Stimulated activated naive CD4-positive, alpha-beta T cell (primary cell): ENCODE measurements around the gene PKMYT1.
A peak's percentile ranks its signal among the peaks of the same experiment; 100 is the strongest.

Experiments used
- DNase-seq, 6 experiments: peaks; one replicate each; lab custom pipeline; 2025; lab: John Stamatoyannopoulos, UW

PKMYT1 gene

GRCh38 chr16:3019594-3020246, 39.5 kb upstream of the PKMYT1 start:
- DNase-seq: no peak

DNA sequence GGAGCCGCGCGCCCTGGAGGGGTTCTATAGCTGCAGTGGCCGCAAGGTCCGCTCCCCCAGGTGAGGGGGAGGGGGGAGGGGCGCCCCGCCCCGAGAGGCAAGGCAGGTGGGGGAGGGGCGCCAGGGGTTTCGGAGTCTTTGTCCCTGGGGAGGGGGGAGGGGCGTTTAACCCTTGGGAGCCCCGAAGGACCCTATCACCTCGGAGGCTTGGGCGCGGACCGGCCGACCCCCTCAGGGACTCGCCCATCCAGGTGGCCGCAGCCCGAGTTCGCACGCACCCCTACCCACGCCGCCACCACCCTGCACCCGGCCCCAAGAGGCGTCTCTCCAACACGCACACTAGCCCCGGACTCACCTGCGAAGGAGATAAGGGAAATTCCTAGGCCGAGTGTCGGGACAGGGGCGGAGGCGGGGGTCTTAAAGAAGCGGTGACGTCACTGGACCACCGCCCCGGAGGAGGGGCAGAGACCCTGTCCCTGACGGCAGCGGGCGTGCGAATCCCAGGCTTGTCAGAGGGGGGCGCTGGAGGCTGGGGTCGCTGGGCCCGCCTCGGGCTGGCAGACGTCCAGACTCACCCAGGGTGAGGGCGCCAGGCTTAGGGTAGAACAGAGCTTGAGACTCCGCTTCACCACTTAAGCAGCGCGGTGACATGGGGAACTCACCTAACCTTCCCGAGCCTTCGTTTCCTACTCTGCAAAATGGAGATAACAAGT, 37.7 kb upstream of the PKMYT1 start, which contains the start of gene CLDN6:
CLDN6 (minus strand) TSS at position 390 of the 713 bp plus-strand sequence. CDS start 2,162 bp downstream, outside the sequence.
- DNase-seq: peak in 4 of 6 experiments; percentile 11 to 17 (median 14)

DNA sequence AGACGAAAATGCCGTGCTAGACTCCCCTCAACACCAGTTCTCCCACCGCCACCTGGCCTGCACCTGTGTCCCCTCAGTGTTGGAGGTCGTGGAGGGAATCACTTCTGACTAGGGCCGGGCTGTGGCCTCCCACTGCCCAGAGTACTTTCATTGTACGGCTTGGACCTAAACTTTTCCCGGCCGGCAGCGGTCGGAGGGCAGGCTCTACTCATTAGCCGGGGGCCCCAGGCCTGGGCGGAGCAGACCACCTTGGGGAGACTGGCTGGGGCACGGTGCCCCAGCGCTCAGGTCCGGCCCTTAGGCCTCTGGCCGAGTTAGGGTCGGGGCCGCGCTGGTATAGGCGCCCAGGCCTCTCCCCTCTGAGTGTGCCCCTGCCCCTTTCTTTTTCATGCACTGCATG, 37.1 kb upstream of the PKMYT1 start:
- no peak for DNase-seq

DNA sequence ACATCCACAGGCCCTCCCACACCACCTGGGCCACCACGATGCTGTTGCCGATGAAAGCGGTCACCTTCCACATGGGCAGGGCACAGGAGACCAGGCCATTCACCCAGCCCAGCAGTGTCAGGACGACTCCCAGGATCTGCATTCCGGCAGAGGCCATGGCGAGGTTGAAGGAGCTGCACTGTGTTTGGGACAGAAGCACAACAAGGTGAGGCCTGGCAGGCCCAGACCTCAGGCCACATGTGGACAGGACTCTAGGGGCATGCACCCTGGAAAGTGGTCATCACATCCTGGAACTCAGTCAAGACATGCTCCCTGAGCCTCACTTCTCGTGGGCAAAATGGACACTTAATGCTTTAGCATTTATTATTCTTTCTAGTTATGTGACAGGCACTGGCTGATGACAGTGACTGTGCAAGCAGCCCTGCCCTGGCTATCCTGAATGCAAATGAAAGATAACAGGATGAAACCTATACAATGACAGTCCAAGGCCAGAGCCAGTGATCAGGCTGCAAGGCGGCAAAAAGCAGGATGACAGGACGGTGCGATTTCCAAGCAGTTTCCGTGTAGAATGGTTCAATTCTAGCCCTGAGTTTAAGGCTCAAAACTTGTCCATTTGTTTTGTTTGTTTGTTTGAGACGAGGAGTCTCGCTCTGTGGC, 35.7 kb upstream of the PKMYT1 start:
- DNase-seq: no peak

DNA sequence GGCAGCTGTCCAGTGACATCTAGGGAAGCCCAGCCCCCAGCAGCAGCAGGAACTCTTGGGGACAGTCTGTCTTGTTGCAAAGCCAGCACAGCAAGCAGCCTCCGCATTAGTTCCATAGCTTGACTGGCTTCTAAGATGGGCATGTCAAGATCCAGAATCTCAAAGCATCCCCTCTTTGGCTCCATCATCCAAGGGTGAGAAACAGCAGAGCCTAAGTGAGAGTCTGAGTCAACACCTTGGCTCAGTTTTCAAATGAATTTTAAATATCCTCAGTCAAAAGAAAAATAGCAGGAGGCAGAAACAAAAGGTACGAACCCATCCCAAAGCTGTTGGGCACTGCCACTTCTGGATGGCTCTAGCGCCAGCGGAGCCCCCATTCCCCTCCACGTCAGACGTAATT, 34.7 kb upstream of the PKMYT1 start:
- no peak for DNase-seq

DNA sequence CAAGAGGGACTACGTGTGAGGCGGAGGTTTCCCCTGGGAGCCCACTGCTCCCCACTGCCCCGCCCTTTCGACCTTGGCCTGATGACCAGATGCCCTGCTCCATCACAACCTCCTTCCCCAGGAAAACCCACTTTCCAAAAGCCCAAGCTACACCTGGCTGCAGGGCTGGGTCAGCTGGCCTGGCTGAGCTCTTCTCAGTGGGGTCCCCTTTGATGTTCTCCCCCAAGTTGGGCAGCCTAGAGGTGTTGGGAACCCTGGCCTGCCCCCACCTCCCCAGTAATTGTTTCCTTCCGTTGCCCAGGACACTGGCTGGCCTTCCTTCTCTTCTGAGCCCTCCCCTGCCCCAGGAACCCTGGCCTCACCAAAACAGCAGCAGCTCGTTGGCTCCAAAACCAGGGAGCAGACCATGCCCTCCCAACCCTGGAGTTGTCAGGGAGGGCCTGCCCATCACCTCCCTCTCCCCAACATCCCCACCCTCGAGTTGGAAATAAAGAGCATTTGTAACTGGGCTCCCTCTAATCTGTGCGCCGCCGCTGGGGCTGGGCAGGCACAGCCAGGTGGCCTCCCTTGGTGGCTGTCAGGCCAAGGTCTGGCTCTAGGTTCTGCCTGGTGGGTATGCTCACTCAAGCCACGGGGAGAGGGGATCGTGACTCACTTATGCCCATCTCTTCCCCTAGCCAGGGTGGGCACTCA, 33.9 kb upstream of the PKMYT1 start:
- no peak for DNase-seq

DNA sequence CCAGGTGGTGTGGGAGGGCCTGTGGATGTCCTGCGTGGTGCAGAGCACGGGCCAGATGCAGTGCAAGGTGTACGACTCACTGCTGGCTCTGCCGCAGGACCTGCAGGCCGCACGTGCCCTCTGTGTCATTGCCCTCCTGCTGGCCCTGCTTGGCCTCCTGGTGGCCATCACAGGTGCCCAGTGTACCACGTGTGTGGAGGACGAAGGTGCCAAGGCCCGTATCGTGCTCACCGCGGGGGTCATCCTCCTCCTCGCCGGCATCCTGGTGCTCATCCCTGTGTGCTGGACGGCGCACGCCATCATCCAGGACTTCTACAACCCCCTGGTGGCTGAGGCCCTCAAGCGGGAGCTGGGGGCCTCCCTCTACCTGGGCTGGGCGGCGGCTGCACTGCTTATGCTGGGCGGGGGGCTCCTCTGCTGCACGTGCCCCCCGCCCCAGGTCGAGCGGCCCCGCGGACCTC, 33.3 kb upstream of the PKMYT1 start:
- no peak for DNase-seq

DNA sequence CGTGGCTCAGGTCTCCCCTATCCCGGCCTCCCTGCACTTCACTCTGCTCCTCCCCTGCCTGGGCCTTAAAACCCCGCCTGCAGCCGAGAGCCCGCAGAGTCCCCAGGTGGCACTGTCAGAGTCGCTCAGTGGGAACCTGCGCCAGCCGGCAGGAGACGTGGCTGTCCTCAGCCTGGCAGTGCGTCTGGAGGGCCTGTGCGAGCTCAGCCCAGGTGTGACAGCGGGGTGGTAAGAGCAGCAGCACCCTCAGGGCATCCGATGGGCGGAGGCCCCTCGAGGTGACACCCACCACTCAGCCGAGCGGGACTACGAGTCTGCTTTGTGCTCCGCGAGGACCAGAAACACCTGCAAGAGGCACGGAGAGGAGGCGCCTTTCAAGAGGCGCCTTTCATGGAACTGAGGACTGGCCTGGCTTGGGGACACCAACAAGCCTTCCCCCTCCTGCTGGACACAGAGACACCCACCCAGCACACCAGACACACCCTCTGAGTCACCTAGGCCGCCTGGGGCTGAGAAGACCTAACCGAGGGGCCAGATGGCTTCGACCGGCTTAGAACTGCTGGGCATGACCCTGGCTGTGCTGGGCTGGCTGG, 32.7 kb upstream of the PKMYT1 start, which contains the start of gene CLDN9:
CLDN9 (plus strand) TSS at position 96 of the 593 bp plus-strand sequence; CDS start at position 536, 440 bp downstream.
- no peak for DNase-seq

GRCh38 chr16:3012246-3012645, 32.0 kb upstream of the PKMYT1 start:
- DNase-seq: no peak

- no peak for DNase-seq
Measured at GRCh38 chr16:3010510-3010909, 30.3 kb upstream of the PKMYT1 start.

DNA sequence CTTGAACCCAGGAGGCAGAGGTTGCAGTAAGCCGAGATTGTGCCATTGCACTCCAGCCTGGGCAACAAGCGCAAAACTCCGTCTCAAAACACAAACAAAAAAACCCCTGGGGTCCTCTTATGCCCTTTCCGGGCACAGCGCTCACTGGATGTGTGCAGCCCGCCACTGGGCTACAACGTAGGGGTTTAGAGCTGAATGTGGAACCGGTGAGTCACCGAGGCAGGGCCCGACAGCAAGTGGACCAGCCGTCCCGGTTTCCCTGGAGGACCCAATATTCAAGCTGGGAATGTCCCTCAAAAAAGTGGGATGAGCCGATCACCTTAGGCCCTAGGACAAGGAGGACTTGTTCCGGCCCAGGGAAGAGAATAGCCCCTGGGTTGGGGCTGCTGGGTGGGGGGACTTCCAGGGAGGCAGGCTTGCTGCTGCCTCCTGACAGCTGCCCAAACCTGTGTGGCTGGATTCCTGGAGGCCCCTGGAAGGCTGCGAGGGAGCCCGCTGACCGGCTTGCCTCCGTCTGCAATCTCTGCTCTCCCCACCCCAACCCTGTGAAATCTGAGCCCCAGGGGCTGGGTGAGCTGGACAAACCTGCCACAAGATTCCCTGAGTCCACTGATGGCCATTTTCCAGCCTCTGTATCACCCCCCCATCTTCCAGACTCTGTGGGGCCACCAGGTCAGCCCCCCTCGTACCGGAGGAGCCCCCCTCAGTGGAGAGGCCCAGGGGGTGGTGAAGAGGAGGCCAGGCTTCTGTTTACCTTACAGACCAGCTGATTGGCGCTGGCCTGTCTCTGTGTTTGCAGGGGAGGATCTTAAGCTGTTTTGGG, 29.5 kb upstream of the PKMYT1 start:
- DNase-seq: no peak

DNA sequence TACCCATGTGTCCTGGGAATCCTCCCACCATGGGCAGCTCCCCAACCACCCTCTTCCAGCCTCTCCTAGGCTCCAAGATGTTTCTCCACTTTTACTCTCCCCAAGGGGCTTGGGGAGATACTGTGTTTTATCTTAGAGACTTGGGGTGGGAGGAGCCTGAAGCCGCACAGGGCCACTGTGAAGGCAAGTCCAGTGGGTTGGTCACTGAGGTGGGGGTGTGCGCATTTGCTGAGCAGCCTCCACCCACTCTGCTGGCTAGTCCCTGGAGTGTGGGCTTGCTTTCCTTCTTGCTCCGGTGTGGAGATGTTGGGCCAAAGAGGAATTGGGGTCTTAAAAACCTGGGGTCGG, 28.4 kb upstream of the PKMYT1 start:
- no peak for DNase-seq

DNA sequence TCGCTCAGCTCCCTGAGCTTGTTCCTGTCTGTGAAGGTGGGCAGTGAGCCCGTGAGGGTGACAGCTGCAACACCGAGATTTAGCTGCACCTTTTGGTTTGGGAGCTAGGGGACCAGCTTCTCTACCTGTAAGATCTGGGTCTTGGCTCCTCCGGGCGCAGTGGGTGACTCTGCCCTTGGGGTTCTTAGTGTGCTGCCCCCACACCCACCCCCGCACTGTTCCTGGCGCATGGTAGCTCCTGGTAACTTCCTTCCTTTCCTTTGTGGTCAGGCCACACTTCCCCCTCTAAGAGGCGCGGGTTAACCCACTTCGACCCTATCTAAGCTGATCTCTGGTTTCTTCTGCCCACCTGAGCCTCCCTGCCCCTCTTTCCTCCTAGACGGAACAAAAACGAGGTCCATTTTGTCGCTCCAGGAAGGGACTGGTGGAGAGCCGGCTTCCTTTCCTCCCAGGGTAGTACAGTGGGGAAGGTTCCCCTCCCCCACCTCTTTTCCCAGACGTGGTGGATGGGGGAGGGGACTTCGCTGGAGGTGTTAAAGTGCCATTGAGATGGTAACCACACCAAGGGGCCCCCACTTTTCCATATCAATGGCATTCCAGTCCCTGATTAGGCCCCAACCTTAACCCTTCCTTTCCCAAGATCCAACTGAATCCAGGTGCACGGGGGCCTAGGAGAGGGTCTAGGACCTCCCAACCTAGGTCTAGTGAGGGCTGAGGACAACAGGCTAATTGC, 27.9 kb upstream of the PKMYT1 start:
- peak in 1 of 6 experiments; percentile 29 for DNase-seq

- no peak for DNase-seq
Measured at GRCh38 chr16:3007059-3007956, 27.1 kb upstream of the PKMYT1 start.

DNA sequence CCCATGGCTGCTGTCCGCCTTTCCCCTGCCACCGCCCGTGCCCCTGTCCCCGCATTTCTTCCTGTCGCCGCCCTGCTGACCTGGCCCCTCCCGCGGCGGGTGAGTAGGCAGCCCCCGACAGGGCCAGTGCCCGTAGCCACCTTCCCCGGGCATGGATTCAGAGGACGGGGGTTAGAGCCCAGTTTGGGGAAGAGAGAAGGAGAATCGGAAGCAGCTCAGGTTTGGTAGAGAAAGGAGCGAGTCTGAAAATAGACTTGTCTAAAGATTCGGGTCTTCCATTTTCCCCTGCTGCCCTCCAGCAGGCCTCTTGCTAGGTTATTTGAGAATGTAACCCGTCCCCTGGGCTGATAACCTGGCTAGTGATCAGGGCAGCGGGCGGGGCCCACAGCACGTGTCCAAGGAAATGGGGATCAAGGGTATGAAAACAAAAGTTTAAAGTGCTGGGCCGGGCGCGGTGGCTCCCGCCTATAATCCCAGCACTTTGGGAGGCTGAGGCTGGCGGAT, 24.6 kb upstream of the PKMYT1 start:
- no peak for DNase-seq

- DNase-seq: no peak
Measured at GRCh38 chr16:3004319-3004718, 24.1 kb upstream of the PKMYT1 start.

GRCh38 chr16:3003582-3004270, 23.5 kb upstream of the PKMYT1 start:
- DNase-seq: peak; percentile 89 to 96 (median 96)

DNA sequence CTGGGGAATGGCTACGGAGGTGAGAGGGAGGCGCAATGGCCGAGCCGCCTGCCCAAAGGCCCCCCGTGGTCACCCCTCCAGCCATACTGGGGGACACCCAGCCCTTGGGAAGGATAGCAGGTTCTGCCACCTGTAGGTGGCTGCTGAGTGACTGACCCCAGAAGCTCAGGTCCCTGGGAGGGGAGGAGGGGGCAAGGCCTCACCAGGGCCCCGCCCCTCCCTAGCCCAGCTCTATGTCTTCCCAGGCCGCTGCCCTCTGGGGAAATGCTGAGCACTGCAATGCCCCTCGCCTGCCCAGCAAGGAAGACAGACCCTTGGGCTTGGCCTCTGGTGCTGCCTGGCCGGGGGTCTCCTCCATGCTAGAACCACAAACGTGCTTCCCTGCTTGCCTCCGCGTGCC, 21.1 kb upstream of the PKMYT1 start:
- DNase-seq: no peak
